Loucy (cell line): Measurements from ENCODE around the gene XPO4.
A peak's percentile ranks its signal among the peaks of the same experiment; 100 is the strongest.
"Not testable (repeated sequence)": the region's sequence is repeated elsewhere in the genome, so short reads cannot be mapped to it uniquely, and the experiment has no call there.

Experiments
- H2AFZ ChIP-seq: fragments of 200-600 bp; sonication (generic); 2 replicates; pipeline ENCODE4 v1.6.0; 2016; ENCODE audit warnings: antibody characterized with exemption, mild to moderate bottlenecking, low read length, moderate library complexity
- H3F3A ChIP-seq: fragments of 200-600 bp; 2 replicates; pipeline ENCODE4 v1.6.0; 2016; ENCODE audit warnings: antibody characterized with exemption, low read depth, mild to moderate bottlenecking
- H3K27me3 ChIP-seq: fragments of 200-600 bp; sonication (generic); 2 replicates; pipeline ENCODE4 v1.6.1; 2014; ENCODE audit warnings: low read length, mild to moderate bottlenecking; ENCODE audit not compliant: insufficient read depth, poor library complexity, severe bottlenecking
- H3K36me3 ChIP-seq: fragments of 200-600 bp; sonication (generic); 2 replicates; pipeline ENCODE4 v1.6.1; 2016; ENCODE audit warnings: low read length; ENCODE audit not compliant: insufficient read depth
- H3K4me1 ChIP-seq: fragments of 200-600 bp; sonication (generic); 2 replicates; pipeline ENCODE4 v1.5.1; 2014; ENCODE audit warnings: low read length, mild to moderate bottlenecking; ENCODE audit not compliant: insufficient read depth, poor library complexity, severe bottlenecking
- H3K4me2 ChIP-seq: fragments of 200-600 bp; sonication (generic); 2 replicates; pipeline ENCODE4 v1.6.0; 2014; ENCODE audit warnings: antibody characterized with exemption, low read length, low read depth, mild to moderate bottlenecking; ENCODE audit not compliant: poor library complexity, severe bottlenecking
- H3K4me3 ChIP-seq: fragments of 200-600 bp; sonication (generic); 2 replicates; pipeline ENCODE4 v1.5.1; 2014; ENCODE audit warnings: low read length, mild to moderate bottlenecking, mixed read lengths; ENCODE audit not compliant: poor library complexity, severe bottlenecking
- H3K79me2 ChIP-seq: fragments of 200-600 bp; sonication (generic); 2 replicates; pipeline ENCODE4 v1.6.1; 2014; ENCODE audit warnings: low read length; ENCODE audit not compliant: insufficient read depth
- H3K9ac ChIP-seq: fragments of 200-600 bp; sonication (generic); 2 replicates; pipeline ENCODE4 v1.6.0; 2014; ENCODE audit warnings: mild to moderate bottlenecking, low read depth, low read length, moderate library complexity; ENCODE audit not compliant: poor library complexity, severe bottlenecking
- H3K9me2 ChIP-seq: fragments of 200-600 bp; sonication (generic); replicated peaks from 2 replicates; pipeline ENCODE4 v1.6.1; 2016; ENCODE audit warnings: low read depth, low read length, mixed read lengths
- H3K9me3 ChIP-seq: fragments of 200-600 bp; sonication (generic); 2 replicates; pipeline ENCODE4 v1.6.1; 2014; ENCODE audit warnings: mild to moderate bottlenecking, antibody characterized with exemption, low read length, low read depth; ENCODE audit not compliant: insufficient read depth
- H4K20me1 ChIP-seq: fragments of 200-600 bp; sonication (generic); 2 replicates; pipeline ENCODE4 v1.6.0; 2014; ENCODE audit warnings: antibody characterized with exemption, low read length, mild to moderate bottlenecking; ENCODE audit not compliant: insufficient read depth, poor library complexity, severe bottlenecking
- EZH2phosphoT487 ChIP-seq: fragments of 200-600 bp; IDR thresholded peaks from 2 replicates; pipeline ENCODE4 v1.6.1; 2018; ENCODE audit warnings: antibody characterized with exemption, mild to moderate bottlenecking, moderate library complexity, borderline replicate concordance
- TF ChIP-seq, protein P1 (sequence below): fragments of 200-600 bp; sonication (generic); conservative IDR thresholded peaks from 2 replicates; pipeline ENCODE4 v1.5.1; 2014; ENCODE audit warnings: mild to moderate bottlenecking, antibody characterized with exemption, low read length

The XPO4 gene

DNA sequence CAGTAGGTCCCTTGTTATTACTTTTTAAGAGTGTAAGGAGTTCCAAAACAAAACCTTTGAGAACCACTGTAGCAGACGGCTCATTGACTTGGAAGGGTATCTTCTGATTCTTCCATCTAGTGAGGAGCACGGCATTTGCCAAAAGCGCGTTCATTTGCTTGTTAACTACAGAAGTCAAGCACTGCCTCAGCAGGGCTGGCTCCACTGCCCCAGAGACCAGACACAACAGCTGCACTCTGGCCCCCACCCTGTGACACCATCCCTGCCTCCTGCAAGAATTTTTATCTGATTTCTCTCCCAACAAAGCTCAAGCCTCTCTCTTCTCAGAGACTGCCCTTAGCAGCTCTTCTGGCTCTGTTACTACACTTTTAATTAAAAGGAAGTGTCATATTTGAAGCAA, 20.7 kb upstream of the XPO4 start:
- Histone ChIP-seq H3K9ac (no peak overlapping the region), H3K36me3 (no peaks in the 10 kb centered on the region), H2AFZ (peak overlapping the region; percentile 39; the same call in 1 of the 2 replicates), H3K27me3 (no peaks in the 10 kb centered on the region), H3K9me3 (no peaks in the 10 kb centered on the region), H3F3A (no peaks in the 10 kb centered on the region), H3K4me2 (no peak overlapping the region), H3K79me2 (no peaks in the 10 kb centered on the region), H3K9me2 (no peaks in the 10 kb centered on the region), H3K4me1 (no peaks in the 10 kb centered on the region), H4K20me1 (no peaks in the 10 kb centered on the region), H3K4me3 (no peak overlapping the region)
- no peak for TF ChIP-seq EZH2phosphoT487
- TF ChIP-seq, protein P1, sequence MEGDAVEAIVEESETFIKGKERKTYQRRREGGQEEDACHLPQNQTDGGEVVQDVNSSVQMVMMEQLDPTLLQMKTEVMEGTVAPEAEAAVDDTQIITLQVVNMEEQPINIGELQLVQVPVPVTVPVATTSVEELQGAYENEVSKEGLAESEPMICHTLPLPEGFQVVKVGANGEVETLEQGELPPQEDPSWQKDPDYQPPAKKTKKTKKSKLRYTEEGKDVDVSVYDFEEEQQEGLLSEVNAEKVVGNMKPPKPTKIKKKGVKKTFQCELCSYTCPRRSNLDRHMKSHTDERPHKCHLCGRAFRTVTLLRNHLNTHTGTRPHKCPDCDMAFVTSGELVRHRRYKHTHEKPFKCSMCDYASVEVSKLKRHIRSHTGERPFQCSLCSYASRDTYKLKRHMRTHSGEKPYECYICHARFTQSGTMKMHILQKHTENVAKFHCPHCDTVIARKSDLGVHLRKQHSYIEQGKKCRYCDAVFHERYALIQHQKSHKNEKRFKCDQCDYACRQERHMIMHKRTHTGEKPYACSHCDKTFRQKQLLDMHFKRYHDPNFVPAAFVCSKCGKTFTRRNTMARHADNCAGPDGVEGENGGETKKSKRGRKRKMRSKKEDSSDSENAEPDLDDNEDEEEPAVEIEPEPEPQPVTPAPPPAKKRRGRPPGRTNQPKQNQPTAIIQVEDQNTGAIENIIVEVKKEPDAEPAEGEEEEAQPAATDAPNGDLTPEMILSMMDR: no peak

DNA sequence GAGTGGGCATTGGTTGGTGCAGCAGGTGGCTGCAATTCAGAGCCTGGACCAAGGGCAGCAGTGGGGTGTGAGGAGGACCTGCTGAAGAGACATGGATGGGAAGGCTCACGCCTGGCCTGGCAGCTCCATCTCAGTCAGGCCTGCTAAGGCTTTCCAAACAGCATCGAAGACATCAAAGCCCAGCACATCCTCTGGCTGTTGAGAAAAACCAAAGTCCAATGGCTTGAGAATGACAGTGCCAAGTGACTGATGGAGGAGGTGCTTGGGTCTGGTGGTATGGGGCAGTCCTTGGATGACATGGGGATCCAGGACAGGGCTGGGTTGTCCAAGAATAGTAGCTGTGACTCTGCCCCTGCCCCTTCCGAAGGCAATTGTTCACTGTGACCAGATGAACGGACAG, 19.0 kb upstream of the XPO4 start:
- Histone ChIP-seq H3K9me3 (no peaks in the 10 kb centered on the region), H3K9me2 (no peaks in the 10 kb centered on the region), H3K36me3 (no peaks in the 10 kb centered on the region), H3K4me2 (no peak overlapping the region), H3K4me3 (no peak overlapping the region), H3F3A (no peaks in the 10 kb centered on the region), H3K79me2 (no peaks in the 10 kb centered on the region), H3K27me3 (no peaks in the 10 kb centered on the region), H3K4me1 (no peaks in the 10 kb centered on the region), H2AFZ (no peak overlapping the region), H3K9ac (no peak overlapping the region), H4K20me1 (no peaks in the 10 kb centered on the region)
- TF ChIP-seq EZH2phosphoT487: no peak
- TF ChIP-seq, protein P1: no peak

DNA sequence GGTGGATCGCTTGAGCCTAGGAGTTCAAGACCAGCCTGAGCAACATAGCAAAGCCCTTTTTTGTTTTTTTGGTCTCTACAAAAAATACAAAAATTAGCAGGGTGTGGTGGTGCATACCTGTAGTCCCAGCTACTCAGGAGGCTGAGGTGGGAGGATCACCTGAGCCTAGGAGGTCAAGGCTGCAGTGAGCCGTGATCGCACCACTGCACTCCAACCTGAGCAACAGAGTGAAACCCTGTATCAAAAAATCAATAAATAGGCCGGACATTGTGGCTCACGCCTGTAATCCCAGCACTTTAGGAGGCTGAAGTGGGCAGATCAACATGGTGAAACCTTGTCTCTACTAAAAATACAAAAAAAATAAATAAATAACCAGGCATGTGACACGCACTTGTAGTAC, 13.1 kb upstream of the XPO4 start:
- not testable (repeated sequence) for H3K4me2 ChIP-seq, H4K20me1 ChIP-seq, H3F3A ChIP-seq, H3K79me2 ChIP-seq, H3K4me1 ChIP-seq, H3K36me3 ChIP-seq, H3K9me2 ChIP-seq, H3K9me3 ChIP-seq, H3K4me3 ChIP-seq, H3K9ac ChIP-seq, H3K27me3 ChIP-seq, H2AFZ ChIP-seq

GRCh38 chr13:20911037-20911436, 8.5 kb upstream of the XPO4 start:
- Histone ChIP-seq H3K4me2 (no peak overlapping the region), H3K79me2 (no peaks in the 10 kb centered on the region), H2AFZ (no peak overlapping the region), H3K9me3 (peaks cover 8% of the 10 kb centered on the region; the same call in 1 of the 2 replicates), H3K9me2 (no peaks in the 10 kb centered on the region), H3K36me3 (no peaks in the 10 kb centered on the region), H3K4me3 (no peak overlapping the region), H3K9ac (no peak overlapping the region), H4K20me1 (no peaks in the 10 kb centered on the region), H3F3A (no peaks in the 10 kb centered on the region), H3K27me3 (no peaks in the 10 kb centered on the region), H3K4me1 (no peaks in the 10 kb centered on the region)
- no peak for TF ChIP-seq EZH2phosphoT487
- TF ChIP-seq, protein P1: no peak
